Transverse colon (tissue), 3 donors: ENCODE results near the gene GBGT1.

Experiments used
- EP300 ChIP-seq: sonication (generic); formaldehyde crosslinking; IDR thresholded peaks from one replicate; pipeline ENCODE4 v1.6.1; 2017; ENCODE audit warnings: antibody characterized with exemption, low read depth
- TF ChIP-seq, protein P1 (sequence below), 5 experiments: fragments of 200-600 bp in 3 of 5; fragments of 450-650 bp in 2 of 5; sonication (generic) in 3 of 5; IDR thresholded peaks; 1 replicate in 2 of 5; 2 replicates in 3 of 5; pipeline ENCODE4 v1.5.1; 2016 to 2017; ENCODE audit warnings: antibody characterized with exemption in 5 of 5, inconsistent platforms in 3 of 5, mild to moderate bottlenecking in 2 of 5, moderate library complexity in 1 of 5

DNA sequence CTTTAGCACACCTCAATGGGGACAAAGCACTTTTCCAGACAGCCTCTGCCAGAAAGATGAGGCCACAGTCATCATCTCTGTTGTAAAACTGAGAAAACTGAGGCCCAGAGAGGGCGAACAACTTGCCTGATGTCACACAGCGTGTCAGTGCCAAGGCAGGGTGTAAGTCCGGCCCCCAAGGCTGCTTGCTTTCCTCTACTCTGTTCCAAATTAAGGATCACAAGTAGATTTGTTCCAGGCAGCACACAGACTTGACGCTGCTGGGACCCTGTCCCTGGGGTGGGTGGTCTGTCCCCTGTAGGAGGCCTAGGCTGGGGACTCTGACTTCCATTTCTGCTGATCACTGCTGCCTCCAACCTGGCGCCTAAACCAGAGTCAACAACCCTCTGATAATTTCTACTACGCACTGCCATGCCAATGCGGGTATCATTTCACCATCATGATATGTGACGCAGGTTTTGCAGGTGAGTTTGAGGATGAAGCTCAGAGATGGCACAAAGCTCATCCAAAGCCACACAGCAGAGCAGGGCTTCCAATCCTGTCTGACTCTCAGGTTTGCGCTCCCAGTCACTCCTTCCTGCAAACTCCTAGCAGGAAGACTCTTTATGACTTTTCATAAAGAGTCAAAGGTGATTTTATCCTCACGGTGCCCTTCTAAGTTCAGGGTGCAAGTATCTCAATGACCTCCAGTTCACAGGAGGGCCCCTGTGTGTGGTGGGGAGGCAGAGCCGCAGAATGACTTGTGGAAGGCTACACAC lies 29.1 kb downstream of the GBGT1 start:
- TF ChIP-seq, protein P1, sequence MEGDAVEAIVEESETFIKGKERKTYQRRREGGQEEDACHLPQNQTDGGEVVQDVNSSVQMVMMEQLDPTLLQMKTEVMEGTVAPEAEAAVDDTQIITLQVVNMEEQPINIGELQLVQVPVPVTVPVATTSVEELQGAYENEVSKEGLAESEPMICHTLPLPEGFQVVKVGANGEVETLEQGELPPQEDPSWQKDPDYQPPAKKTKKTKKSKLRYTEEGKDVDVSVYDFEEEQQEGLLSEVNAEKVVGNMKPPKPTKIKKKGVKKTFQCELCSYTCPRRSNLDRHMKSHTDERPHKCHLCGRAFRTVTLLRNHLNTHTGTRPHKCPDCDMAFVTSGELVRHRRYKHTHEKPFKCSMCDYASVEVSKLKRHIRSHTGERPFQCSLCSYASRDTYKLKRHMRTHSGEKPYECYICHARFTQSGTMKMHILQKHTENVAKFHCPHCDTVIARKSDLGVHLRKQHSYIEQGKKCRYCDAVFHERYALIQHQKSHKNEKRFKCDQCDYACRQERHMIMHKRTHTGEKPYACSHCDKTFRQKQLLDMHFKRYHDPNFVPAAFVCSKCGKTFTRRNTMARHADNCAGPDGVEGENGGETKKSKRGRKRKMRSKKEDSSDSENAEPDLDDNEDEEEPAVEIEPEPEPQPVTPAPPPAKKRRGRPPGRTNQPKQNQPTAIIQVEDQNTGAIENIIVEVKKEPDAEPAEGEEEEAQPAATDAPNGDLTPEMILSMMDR (IDR thresholded peaks at IDR 0.05): no peak
- TF ChIP-seq EP300: no peak
